HG03097 (cell line): ENCODE results near the gene CIB4.
"Not testable (repeated sequence)": the region's sequence is repeated elsewhere in the genome, so short reads cannot be mapped to it uniquely, and the experiment has no call there.

Experiments used
- ATAC-seq: cut with Tn5 transposase; IDR thresholded peaks from one replicate; pipeline ENCODE4 v1.9.1; 2021; ENCODE audit not compliant: unreplicated experiment, low FRiP score

CIB4 gene

DNA sequence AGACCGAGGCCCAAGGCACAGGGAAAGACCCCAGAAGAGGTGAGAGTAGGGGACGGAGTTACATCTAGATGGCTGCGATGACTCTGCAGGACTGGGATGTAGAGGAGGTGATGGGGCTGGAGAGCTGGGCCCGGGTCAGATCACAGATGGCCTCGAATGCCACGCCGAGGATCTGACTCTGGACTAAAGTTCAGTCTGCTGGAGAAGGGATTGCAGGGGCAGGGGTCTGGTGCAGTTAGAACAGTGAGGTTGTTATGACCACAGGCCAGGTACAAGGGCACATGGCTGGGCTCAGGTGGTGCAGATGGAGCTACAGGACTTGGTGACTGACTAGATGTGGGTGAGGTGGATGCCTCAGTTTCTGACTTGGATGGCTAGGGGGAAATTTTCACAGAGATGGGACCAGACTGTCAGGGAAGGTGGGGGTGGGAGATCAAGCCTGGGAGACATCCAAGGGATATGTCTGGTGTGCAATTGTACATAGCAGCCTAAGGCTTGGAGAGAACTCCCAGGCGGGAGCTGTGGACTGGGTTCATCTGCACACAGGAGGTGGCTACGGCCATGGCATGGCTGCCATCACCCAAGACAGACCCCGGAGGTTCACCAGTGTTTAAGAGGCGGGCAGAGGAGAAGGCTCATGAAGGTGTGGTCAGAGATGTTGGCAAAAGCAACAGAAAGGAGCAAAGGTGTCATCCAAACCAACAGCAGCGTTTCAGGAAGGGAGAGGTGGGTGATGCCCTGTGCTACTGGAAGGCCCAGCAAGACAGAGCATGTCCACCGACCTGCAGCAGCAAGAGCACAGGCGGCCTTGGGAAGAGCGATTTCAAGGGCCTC, 66.9 kb downstream of the CIB4 start:
- ATAC-seq: no peak

DNA sequence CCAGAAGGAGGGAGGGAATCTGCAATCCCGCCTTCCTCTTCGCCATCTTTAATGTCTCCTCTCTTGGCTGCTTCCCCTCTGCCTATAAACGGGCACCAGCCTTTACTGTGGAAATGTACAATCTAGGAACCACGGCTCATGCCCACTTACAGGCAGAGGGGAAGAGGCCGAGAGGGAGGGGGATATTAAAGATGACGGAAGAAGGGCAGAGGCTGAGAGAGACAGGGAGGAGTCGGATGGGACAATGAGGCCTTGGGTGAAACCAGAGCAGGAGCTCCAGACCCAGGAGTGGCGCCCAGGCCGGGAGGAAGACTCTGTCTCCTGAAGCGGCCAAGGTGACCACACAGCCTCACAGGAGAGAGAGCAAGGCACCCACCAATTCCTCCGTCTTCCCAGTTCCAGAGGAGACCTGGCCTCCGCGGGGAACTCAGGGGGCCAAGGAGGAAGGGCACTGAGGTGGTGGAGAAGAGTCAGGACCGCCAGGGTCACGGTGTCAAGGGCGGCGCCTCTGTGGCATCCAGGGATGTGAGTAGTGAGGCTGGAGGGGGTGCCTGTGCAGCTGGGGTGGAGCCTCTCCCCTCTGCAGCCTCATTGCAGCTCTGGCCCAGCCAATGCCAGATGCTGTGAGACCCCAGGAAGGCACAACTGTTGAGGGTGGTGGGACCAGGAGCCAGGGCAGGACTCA, 67.8 kb downstream of the CIB4 start:
- ATAC-seq: no peak

DNA sequence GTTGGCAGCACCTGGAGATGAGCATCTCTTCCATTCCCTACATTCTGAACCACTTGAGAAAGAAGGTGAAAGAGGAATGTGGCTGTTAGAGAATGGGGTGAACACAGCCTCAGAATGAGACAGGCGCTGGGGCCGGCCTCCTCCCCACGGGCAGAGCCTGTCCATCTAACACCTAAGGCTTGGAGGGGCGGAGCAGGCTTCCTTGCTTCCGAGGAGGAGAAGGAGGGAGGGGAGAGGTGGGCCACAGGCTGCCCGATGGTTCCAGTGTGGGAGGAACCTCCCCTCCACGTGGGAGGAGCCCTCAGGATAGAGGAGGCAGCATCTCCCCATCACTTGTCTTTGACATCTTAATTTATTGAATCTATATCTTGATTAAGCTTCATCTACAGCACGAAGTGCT, 68.6 kb downstream of the CIB4 start:
- no peak for ATAC-seq

DNA sequence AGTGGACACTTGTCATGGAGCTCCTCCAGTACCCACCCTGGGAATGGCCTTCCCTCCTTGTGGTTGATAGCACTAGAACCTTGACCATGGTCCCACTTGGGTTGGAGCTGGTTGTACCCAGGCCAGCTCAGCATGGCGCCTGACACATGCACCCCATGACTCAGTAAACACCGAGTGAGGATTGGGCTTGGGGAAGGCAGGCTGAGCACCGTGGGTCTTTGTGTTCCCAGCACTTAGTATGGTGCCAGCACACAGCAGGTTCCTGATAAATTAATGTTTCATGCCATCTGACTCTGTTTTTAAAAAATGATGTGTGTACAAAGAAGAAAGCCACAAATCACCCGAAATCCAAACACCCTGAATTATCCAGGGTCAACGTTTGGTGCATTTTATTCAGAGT, 69.8 kb downstream of the CIB4 start:
- no peak for ATAC-seq

DNA sequence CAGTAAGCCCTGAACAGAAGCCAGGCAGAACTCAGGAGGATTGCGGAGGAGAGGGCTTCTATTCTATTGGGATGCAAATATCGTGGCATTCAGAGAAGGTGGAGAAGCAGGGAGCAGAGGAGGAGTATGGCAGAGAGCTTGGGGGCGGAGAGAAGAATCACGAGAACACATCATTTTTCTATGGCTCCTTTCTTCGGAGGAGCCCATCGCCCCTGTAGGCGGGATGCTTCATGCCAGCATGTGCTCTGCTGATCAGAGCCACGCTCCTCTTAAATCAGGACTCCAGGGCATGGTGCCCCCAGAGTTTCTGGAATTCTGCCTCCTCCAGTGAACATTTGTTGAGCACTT, 71.1 kb downstream of the CIB4 start:
- no peak for ATAC-seq

DNA sequence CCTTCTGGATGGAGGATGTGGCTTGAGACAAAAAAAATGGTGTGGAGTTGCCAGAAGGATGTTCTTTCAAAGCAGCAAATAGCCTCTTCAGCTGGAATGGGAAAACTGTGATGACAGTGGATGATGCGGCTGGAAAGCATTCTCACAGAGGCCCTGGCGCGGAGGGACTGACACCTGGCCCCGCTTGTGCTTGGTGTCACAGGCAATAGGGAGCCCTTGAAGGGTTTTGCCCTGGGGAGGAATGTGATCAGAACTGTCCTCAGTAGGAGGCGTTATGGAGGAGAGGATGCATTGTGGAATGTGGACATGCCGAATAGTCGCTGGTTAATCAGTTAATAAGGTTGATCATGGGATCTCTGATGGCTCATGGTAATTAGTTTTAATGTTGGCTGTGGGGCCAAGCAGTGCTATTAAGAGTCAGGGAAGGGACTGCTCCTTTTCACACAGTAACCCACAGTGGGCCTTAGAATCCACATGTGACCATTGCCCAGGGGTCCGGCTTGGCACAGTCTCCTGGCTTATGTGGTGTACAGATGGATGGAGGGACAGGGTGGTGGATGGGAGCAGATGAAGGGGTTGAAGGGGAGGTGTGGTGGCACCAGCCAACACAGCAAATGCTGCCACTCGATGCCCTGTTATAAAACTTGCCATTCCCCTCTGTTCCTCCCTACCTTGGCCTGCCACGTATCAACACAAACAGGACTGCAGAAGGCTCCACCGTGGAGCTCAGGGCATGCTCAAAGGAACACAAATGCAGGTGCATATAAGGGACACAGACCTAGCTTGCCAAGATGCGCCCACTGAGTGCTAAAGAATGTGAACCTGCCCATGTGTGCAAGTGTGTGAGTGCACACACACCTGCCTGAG, 71.7 kb downstream of the CIB4 start:
- ATAC-seq: no peak

DNA sequence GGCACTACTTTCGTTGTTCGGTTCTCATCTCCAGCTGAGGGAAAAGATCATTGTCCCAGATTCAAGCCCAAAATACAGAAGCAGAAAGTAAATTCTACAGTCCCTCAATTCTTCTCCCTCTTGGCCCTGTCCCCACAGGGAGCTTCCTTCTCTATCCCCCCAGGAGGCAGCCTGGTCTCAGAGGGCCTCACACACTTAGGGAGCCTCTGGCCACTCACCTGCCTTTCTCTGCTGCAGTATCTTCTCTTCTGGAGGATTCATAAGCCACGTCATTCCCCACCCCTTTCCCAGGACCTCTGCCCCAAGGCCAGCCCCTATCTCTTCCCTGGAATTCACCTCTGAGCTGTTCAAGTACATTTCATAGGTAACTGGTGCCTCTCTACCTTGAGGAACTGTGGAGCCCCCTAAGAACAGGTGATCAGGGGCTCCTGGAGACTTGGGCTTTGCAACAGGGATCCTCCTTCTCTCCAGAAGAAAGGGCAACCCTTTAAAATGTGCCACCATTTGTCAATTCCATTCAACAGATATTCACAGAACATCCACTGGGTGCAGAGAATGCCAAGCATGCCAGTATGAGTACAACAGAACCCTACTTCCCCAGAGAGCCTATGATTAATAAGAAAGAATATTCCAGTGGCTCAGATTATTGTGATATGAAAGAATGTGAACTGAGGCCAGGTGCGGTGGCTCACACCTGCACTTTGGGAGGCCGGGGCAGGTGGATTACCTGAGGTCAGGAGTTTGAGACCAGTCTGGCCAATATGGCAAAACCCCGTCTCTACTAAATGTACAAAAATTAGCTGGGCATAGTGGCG, 72.9 kb downstream of the CIB4 start:
- no peak for ATAC-seq

DNA sequence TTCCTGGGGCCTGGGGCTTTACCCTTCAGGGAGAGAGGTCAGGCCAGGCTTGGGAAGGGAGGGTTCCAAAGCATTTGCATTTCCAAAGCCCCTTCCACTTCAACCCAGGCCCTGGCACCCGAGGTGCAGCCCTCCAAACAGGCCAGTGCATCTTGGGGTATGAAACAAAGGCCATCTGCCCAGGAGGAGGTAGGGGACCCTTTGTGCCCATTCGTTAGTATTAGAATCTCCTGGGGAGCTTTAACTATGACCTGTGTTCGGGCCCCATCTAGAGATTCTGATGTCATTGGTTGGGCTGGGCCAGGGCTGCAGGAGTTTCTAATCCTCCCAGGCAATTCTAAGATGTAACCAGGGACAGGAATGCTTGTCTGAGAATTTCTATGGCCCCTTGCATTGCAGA, 73.6 kb downstream of the CIB4 start:
- no peak for ATAC-seq

DNA sequence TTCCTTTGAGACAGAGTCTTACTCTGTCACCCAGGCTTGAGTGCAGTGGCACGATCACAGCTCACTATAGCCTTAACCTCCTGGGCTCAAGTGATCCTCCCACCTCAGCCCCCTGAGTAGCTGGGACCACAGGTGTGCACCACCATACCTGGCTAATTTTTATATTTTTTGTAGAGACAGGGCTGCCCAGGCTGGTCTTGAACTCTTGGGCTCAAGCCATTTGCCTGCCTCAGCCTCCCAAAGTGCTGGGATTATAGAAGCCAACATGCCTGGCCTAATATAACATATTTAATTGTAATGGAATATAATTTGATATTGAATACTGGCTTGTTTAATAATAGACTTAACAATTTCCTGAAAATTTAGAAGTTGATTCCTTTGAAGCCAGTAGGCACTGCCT, 74.4 kb downstream of the CIB4 start:
- ATAC-seq: not testable (repeated sequence)

DNA sequence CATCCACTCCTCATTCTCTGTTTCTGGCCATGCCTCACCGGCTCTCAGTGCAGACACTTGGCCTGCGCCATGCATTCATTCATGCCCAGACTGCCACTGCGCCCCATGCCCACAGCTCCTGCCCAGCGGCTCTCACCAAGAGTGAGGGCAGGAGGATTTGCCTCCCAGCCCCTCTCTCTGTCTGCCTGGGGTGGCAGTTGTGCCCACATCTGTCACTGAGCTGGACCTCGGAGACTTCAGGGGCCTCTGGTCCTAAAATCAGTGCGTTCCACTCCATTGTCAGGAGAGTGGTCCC, 75.1 kb downstream of the CIB4 start:
- ATAC-seq: no peak

DNA sequence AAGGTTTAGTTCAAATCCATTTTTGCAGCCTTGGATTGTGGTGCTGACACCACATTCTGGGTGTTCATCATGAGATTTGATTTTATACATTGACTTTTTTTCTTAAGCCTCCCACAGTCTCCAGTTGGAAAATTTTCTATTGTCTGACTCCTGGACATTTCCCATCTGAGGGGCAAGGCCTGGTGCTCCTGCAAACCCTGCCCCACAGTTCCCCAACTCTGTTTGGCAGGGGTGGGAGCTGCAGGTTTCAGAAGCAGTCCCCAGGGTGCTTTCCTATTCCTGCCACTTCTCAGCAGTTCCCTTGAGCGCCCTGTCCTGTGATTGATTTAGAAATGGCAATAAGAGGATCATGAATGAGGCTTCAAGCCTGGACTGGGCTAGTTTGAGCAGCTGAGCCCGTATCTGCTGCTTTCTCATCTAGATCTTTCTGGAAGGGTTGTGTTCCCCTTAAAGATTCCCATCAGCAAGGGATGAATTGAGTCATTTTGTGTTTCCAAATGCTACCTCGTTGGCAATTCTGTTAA, 77.0 kb downstream of the CIB4 start:
- no peak for ATAC-seq

DNA sequence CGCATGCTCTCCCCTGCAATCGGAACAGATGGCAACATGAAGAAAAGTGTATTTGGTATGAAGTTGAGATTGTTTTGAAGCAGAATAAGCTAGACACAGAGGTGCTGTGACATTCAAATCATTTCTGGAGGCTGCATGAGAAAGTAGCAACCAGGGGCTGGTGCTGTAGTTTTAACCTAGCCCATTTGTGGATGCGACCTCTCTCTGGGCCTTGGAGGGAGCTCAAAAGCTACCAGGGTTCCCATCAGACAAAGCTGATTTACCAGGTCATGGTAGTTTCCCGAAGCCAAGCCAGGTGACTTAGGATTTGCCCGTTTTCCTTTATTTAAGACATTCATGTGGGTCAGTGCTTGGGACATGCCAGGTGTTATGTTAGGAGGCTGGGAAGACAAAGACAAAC, 77.5 kb downstream of the CIB4 start:
- no peak for ATAC-seq

DNA sequence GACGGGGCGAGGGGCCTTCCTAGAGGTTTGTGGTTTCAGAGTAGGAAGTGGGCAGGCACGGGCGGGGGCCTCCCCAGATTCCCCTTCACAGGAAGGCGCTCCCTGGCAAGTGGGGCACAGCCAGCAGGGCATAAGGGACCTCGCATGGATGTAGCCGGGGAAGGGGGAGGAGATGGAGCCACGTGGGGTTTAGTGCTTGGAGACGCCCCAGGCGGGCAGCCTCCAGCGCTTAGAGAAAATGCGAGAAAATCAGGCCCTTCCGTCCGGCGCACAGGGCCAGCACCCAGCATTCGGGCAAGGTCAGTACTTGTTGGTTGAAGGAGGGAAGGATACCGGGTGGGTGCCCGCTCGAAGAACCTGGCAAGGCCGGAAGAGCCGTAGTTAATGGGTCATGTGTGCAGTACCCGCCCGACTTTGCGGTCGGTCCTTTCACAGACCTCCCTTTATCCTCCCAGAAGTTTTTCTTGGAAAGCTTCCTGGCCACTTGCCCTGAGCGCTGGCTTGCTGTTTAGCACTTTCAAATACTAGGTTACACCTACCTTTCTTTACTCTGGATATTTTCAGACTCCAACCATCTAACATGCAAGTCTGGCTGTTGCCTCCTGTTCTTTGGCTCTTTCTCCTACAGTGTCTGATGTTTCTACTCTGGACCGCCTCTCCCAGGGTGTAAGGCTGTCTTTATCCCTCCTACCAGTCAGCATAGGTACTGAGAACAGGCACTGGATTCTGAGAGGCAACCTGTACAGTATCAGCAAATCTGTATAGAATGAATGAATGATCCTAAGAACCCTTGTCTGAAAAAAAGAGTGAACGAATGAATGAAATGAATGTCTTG, 78.1 kb downstream of the CIB4 start:
- no peak for ATAC-seq

DNA sequence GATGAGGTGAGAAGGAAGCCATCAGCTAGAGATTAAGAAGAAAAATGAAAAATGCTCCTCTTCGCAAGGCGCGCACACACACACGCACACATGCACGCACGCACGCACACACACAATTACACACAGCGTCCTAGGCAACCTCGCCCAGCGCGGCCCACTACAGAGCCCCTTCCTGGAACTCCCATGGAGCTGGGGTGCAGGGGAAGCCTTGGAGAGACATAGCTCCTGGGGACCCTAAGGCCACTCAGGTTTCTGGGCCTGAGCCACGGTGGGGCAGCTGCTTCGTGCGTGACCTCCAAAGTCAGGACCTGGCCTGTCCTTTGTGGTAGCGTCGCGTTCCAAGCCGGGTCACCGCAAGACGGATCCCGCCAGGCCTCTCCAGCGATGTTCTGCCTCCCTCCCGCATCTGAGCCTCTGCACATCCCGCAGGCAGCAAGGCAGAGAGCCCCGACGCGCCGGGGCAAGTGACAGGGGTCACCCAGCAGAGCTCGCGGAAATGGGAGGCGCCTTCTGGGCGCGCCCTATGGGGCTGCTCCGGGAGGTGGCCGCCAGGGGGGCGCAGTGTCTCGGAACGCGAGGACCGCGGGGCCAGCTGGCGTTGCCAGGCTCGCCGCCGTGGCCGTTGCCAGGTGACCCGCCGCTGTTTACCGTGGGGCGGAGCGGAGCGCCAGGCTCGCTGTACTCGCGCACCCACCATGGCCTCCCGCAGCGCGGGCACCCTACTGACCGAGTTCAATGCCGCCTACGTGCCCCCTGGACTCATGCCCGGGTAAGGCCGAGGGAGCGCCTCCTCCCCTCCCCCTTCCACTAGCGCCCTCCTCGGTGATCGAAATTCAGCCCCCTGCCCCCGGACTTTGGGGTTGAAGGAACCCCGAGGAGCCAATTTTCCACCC, 79.0 kb downstream of the CIB4 start:
- no peak for ATAC-seq

DNA sequence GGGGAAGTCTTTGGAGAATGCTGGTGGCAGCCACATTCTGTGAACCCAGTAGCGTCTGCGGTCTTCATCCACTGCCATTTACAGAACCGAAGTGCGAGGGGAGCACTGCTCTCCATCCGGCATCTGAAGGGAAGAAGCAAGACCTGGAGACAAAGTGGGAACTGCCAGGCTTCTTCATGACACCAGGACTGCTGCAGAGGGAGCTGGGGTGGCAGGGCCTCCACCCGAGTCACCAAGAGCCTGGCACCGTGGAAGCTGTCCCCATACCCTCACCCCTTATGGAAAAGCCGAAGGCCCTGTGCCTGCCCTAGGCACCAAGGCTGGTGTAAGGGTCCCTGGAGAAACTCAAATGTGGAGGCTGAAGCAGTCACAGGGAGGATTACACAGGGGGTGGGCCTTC, 79.8 kb downstream of the CIB4 start:
- ATAC-seq: no peak

DNA sequence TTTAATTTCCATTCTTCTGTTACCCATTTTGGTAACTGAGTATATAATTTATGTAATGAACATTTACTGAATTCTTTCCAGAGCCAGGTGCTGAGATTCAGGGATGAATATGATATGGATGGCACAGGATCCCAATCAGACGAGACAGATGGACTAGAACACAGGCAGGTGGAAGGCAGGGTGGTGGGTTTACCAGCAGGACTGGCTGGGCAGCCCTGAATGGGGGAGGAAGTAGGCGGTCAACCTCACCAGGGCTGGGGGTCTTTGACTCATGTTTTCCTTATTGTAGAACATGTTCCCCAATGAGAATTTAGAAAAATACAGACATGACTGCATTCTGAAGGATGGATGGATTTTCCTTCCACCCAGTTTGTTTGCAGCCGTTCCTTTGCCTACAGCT, 80.3 kb downstream of the CIB4 start:
- ATAC-seq: no peak

DNA sequence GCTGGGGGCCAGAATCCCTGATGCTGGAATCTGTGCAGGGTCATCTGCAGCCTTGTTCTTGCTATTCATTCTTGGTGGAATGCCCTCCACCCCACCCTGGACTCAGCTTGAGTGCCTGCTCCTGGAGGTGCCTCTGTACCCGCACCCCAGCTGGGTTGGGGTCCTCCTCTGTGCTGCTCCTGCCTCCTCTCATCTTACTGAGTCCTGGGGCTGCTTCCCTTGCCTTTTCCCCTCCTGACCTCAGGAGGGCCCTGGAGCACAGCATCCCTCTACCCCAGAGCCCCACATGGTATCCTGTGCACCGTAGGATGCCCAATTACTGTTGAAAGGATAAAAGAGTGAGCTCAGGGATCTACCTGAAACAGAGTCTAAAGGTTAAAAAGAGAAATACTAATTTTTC, 81.6 kb downstream of the CIB4 start:
- no peak for ATAC-seq

DNA sequence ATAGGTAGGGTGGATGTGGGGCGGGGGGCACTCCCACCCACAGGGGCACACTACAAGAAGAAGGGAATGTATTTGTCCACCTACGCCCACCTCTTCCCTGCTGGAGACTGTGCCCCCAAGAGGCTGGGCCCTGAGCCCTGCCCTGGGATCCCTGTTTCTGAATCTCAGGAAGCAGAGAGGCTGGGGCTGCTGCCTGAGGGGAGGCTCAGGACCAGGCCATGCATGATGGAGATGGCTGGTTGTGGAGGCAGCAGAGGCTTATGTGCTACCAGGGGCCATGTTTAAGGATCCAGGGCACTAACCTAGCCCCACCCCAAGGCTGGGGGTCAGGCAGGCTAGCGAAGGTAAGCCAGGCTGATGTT, 82.1 kb downstream of the CIB4 start:
- no peak for ATAC-seq
